NCI-H345 (cell line): ENCODE measurements around the gene MIGA2.

ENCODE experiments used
- DNase-seq: peaks from one replicate; lab custom pipeline; 2025; lab: John Stamatoyannopoulos, UW

Gene MIGA2

DNA sequence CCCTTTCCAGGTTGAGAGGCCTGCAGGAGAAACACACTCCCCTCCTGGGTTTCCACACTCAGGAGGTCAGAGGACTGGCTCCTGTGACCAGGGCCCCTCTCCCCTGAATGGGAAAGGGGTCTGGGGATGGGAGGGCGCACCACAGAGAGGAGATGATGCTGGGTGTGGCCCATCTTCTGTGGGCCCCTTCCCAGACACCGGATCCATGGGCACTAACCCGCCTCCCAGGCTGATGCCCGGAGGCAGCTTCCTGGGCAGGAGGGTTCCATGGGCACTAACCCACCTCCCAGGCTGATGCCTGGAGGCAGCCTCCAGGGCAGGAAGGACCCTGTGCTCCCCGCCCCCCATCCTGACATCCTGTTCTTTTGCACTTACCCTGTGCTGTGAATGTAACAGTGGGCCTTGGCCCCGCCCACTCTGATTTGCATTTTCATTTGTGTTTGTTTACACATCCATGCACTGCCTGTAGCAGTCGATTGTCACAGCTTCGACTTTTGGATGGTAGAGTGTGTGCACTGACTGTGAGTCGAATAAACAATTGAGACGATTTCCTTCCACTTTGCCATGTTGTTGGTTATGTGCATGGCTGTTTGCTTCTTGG lies 35.2 kb downstream of the MIGA2 start:
- DNase-seq, result no peak

DNA sequence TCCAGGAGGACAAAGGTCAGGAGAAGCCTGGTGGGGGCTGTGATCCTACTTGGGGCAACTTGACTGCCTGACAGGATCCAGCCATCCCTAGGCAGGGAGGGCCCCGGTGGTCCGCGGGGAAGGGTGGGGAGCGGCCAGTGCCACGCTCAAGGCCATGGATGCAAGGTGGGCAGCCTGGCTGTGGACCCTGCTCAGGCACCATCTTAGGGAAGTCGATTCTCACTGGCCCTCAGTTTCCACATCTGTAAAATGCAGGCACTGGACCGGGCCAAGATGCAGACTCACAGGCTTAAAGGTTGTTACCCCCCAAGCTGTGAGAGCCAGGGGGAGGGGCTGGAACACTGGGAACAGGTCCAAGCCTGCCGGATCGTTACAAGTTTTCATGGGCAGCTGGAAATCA lies 35.7 kb downstream of the MIGA2 start:
- DNase-seq, result no peak

DNA sequence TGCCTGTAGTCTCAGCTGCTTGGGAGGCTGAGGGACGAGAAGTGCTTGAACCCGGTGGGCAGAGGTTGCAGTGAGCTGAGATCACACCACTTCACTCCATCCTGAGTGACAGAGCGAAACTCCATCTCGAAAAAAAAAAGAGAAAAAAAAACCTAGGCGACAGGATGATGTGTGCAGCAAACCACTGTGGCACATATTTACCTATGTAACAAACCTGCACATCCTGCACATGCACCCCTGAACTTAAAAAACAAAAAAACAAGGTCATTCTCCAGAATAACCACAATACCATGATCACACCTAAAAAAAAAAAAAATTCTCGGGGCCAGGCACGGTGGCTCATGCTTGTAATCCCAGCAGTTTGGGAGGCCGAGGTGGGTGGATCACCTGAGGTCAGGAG lies 37.0 kb downstream of the MIGA2 start:
- no peak for DNase-seq

DNA sequence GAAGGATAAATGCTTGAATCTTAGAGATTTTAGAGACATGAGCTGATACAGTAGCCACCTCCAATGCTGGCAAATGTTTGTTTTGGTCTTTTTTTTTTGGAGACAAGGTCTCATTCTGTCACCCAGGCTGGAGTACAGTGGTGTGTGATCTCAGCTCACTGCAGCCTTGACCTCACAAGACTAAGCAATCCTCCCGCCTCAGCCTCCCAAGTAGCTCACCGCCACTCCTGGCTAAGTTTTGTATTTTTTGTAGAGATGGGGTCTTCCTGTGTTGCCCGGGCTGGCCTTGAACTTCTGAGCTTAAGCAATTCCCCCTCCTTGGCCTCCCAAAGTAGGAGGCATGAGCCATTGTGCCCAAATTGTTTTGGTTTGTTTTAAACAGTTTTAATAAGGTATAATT lies 37.7 kb downstream of the MIGA2 start:
- DNase-seq, result no peak

DNA sequence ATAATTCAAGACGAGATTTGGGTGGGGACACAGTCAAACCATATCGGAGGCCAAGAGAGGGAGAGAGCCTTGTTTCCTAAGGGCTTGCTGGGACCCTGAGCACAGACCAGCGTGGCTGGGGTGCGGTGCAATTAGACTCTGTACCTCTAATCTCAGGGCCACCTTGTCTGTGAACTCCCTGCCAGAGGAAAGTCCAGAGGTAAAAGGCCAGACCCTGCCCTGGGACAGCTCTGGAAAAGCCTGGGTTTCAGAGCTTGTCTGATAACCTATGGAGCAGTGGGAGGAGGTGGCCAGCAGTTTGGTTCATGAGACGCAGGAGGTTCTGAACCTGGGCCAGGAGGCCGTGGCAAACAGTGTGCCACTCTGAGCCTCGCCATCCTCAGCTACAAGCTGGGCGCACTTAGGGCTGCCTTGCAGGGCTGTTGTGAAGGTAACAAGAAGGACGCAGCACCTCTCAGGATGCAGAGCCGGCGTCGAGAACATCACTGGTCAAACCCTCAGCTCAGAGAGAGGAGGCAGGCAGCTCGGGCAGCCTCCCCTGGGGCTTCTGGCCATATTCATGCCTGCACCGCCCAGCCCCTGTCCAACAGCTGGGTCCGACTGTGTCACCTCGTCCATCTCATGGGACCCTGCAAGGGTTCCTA lies 39.7 kb downstream of the MIGA2 start:
- DNase-seq, result no peak

DNA sequence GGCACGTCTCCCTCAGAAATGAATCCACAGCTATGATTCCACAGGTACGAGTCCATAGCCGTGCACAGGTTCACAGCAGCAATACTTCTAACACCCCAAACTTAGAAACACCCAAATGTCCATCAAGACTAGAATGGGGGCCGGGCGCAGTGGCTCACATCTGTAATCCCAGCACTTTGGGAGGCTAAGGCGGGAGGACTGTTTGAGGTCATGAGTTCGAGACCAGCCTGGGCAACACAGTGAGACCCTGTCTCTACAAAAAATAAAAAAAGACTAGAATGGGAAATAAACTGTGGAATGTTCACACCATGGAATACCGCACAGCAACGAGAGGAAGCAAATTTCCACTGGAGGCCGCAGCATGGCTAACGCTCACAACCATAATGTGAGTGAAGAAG lies 40.2 kb downstream of the MIGA2 start:
- DNase-seq, result no peak

- DNase-seq, result no peak
Measured at GRCh38 chr9:129077236-129077635, 40.8 kb downstream of the MIGA2 start.

GRCh38 chr9:129078691-129079503 lies 42.5 kb downstream of the MIGA2 start:
- no peak for DNase-seq

- no peak for DNase-seq
Measured at GRCh38 chr9:129079829-129080228, 43.4 kb downstream of the MIGA2 start.

DNA sequence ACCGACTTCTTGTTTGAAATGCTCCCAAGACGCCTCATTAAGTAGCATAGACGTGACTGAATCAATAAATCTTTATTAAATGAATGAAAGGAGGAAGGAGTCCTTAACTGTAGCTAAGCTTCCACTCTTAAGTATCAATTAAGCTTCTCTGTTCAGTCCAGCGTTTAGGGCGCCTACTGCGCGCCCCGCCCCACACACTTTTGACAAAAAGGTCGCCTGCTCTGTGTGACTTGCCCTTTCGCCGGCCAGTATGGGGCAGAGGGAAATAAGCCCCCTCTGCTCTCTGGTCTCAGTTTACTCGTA lies 43.8 kb downstream of the MIGA2 start:
- no peak for DNase-seq

GRCh38 chr9:129080601-129081387 lies 44.4 kb downstream of the MIGA2 start, which contains the start of gene DOLPP1:
TSS of gene DOLPP1 (plus strand) at chr9:129081111. CDS start at chr9:129081132, 21 bp downstream.
- peak; percentile 99 for DNase-seq

DNA sequence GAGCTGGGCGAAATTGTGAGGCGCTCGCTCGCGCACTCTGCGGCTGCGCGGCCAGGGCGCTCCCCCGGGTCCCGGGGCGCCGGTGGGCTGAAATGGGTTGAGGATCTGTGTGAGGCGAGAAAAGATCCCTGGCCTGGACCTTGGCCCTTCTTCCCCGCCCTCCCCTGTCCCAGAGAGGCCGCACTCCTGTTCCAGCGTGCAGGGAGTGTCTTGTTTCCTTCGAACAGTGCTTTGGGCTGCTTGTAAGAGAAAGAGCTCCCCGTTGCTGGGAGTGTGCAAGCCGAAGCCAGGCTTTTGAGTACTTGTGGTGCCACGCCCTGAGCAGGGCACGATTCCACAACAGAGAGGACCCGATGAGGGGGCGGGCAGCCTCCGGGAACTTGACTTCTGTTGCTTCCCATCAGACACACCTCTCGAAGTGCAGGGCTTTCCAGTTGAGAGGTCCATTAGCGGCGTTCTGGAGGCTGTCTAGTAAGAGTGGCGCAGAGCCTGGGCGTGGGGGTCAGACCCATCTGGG lies 45.0 kb downstream of the MIGA2 start:
- DNase-seq, result peak; percentile 48

- DNase-seq, result no peak
Measured at GRCh38 chr9:129084087-129084486, 47.7 kb downstream of the MIGA2 start.

DNA sequence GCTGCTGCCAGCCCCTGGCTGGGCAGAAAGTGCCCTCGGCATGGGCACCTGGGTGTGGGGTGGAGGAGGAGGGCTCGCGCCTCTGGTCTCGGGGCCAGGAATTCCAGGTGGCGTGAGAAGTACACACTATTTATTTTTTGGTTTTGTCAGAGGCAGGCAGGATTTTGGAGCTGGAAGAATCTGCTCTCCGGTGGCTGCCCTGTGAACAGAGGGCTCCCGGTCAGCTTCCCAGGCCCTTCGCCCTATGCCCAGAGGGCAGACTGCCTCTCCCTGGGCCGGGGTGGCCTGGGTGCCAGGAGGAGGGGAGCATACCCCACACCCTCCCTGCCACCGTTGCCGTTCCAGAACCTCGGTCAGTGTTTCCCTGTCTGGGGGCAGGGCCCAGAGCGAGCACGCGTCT lies 52.8 kb downstream of the MIGA2 start:
- no peak for DNase-seq

DNA sequence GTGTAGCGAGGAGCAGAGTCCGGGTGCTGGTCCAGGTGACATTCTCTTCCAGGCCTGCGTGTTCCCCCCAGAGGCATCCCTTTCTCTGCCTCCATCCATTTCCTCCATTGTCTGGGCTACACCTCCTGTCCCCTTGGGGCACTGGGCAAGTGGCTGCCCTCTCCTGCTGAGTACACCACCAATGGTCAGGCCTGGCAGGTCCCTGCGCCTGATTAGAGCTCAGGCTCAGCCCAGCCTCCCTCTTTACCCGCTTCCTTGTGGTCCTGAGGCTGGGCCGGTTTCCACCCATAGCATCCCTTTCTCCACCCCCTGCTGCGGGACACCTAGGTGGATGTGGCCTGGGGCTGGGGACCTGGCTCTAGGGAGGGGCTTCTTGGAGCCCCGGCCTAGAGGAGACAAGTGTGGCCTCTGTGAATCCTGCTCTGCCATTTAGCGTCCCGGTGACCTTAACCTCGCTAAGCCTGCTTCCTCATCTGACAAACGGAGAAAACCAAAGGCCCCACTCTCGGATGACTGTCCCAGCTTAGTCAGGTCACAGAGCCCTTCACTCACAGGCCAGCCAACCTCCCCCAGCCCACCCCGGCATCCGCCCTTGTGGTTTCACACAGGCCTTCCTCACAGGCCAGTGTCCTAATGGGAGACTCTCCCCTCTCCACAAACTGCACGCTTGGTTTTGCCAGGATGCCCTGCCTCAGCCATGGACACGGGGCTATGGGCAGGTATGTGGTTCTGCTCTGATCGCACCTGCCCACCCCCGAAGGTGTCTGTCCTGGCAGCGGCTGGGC lies 57.4 kb downstream of the MIGA2 start:
- DNase-seq, result no peak

GRCh38 chr9:129094387-129095169 lies 58.2 kb downstream of the MIGA2 start:
- no peak for DNase-seq

DNA sequence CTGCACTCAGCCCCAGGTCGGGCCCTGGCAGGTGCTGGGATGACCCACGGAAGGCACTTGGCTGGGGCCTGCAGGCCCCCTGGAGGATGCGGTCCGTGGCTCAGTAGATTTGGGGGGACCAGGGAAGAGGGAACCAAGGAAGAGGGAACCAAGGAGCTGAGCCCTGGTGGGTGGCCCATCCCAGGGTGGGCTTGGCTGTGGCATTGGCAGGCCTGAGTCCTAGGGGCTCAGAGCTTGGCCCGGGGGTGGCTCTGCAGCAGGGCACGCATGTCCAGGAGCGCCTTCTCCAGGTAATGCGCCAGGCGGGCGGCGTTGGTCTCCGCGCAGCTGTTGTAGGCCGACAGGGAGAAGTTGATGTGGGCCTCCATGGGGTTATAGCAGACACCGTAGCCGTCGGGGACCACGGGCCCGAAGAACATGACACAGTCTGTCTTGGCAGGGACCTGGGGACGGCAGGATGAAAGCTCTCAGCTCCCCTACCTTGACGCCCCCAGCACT lies 58.8 kb downstream of the MIGA2 start:
- DNase-seq, result no peak

DNA sequence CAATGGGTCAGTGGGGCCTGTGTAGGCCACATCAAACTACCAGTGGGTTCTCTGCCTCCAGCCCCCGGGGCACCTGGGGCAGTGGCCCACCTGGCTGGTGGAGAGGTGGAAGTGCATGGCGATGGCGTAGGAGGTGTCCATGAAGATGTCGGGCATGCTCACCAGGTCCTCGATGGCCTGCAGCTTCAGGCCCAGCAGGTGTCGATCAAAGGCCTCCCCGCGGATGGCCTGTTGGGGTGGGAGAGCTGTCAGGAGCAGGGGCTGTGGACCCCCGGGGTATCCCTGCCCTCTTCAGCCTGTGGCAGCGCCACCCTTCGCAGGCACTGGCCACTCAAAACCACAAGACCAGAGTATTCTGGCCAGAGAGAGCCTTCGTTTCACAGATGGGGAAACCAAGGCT lies 59.5 kb downstream of the MIGA2 start:
- no peak for DNase-seq

GRCh38 chr9:129097671-129098306 lies 61.4 kb downstream of the MIGA2 start:
- DNase-seq, result no peak

DNA sequence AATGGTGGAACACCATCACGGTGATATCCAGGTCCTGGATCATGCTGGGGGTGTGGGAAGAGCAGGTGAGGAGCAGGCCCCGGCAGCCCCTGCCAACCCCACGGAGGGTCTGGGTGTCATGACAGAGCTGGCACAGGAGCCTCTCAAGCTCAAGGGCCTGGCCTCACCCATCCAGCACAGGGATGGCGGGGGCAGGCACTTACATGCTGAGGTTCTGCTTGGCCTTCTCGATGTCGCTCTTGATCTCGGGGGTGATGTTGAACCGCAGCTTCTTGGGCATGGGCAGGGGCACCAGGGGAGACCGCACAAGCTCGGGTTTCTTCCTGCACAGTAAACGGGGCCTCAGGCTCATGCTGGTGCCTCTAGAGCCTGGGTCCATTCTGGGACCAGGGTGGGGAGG lies 61.9 kb downstream of the MIGA2 start:
- DNase-seq, result no peak
